GM19328 (cell line): ENCODE results near the gene EEF1AKMT4.

Experiments
- ATAC-seq: cut with Tn5 transposase; IDR thresholded peaks from one replicate; pipeline ENCODE4 v1.9.1; 2021; ENCODE audit warnings: mild to moderate bottlenecking, moderate library complexity; ENCODE audit not compliant: unreplicated experiment

EEF1AKMT4 gene

DNA sequence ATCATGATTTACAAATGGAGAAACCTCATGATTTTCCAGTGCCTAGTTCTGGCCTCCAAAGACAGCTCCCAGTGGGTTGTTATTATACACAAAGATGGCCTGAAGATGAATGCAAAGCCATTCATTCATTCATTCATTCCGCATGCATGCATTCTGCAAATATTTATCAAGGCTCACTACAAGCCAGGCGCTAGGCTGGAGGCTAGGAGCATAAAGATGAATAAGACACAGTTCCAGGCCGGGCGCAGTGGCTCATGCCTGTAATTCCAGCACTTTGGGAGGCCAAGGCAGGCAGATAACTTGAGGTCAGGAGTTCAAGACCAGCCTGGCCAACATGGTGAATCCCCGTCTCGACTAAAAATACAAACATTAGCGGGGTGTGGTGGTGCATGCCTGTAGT, 47.1 kb downstream of the EEF1AKMT4 start:
- no peak for ATAC-seq

DNA sequence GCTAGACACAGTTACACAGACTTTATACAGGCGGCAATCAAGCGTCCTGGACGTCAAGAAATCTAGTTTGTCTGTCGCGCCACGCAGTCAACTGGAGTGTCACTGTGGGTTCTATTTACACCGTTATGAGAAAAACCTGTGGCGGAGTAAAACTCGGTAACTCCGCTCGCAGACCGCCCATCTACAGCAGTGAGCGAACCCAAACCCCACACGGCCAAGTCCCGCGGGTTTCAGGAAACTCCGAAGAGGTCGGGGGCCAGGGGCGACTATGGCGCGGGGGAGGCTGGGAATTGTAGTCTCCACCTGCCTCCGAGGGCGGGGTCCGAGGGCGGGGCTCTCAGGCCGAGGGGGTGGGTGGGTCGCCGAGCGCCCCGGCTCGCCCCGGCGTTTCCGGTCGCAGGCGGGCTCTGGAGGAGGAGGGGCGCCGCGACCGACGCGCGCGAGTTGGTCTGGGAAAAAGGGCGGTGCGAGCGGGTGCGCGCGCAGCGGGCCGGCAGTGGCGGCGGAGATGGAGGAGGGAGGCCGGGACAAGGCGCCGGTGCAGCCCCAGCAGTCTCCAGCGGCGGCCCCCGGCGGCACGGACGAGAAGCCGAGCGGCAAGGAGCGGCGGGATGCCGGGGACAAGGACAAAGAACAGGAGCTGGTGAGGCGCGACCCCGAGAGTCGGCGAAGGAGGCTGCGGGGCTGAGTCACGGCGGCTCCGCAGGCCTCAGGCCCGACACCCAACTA, 49.5 kb downstream of the EEF1AKMT4 start, which contains the start of gene PSMD2:
TSS of gene PSMD2 (plus strand) at position 483 of the 729 bp plus-strand sequence. CDS start at position 509, 26 bp downstream.
- ATAC-seq = peak; percentile 93

DNA sequence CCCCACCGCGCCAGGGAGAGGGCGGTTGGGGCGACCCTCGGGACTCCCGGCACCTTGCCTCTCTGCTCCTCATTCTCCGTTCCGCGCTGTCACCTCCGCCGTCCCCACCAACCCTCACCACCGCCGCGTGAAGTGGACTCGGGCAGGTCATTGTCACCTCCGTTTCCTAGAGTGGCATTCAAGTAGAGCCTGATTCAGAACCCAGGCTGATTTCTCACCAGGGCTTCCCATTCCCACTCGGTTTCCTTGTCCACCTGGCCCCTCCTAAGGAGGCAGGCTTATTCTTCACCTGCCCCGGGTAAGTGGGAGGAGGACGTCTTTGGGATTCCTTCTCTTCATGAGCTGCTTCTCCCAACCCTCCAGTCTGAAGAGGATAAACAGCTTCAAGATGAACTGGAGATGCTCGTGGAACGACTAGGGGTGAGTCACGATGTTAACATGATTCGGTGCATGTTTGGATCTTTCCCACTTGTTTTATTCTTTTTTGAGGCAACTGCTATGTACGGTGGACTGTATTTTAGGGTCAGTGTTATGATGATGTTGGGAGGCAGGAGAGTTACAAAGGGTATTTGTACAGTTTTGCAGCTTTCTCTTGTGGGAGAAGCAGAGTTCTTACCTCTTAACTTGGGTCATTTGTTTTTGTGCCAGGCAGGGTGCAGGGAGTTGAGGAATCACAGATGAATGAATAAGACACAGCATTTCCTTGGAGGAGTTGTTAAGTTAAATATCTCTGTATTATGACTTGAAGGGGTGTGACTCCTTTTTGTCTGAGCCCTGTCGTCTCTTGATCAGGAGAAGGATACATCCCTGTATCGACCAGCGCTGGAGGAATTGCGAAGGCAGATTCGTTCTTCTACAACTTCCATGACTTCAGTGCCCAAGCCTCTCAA, 50.3 kb downstream of the EEF1AKMT4 start:
- no peak for ATAC-seq

DNA sequence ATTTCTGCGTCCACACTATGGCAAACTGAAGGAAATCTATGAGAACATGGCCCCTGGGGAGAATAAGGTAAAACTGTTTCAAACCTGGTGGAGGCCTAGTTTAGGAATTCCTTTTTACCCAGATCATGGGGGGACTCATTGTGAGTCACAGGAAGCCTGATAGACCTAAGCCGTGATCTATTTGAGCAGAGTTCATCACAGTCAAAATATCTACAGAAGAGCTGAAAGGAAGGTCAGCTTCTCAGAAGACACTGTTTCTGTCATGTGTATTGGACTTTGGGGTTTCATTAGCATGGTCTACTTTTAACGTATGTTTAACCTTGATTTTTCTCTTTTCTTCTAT, 50.9 kb downstream of the EEF1AKMT4 start:
- no peak for ATAC-seq

DNA sequence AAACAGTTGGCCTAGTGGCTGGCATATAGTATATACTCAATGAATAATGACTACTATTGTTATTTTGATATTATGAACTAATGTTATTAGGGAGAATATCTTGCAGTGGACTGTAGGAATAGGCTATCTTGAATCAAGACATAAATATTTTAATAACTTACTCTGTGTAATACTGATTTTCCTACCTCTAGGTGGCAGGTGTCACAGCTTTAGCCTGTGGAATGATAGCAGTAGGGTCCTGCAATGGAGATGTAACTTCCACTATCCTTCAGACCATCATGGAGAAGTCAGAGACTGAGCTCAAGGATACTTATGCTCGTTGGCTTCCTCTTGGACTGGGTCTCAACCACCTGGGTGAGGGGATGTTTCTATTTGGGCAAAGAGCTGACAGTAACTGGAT, 56.1 kb downstream of the EEF1AKMT4 start:
- no peak for ATAC-seq

DNA sequence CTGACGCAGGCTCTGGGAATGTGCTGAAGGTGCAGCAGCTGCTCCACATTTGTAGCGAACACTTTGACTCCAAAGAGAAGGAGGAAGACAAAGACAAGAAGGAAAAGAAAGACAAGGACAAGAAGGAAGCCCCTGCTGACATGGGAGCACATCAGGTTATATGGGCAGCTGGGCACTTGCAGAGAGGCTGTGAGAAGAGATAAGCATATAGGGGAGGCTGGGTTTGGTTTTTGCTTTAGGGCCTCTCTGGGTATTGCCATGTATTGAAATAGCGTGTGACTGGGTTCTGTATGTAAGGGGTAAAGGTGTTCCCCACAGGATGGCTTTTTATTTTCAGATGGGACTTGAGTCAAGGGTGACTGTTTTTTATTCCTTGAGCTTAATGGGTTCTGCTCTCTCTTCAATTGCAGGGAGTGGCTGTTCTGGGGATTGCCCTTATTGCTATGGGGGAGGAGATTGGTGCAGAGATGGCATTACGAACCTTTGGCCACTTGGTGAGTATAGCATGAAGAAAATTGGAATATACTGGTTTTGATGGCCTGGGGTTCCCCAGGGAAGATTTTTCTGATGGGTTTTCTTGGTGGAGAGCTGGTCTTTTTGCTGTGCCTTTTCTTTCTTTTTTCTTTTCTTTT, 57.0 kb downstream of the EEF1AKMT4 start:
- ATAC-seq = no peak

DNA sequence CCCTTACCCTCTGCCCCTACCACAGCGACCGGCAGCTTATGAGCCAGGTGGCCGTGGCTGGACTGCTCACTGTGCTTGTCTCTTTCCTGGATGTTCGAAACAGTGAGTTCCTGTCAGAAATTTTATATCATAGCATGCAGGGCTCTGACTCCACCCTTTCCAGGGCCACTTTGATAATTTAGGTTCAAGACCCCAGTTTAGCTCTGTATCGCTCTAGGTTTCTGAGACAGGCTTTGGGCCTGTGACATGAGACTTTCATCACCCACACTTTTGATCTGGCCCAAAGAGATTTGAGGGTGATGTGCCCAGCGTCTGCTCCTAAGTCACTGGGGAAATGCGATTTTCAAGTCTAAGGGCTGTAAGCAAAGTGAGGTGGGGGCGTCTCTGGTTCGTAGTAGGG, 58.4 kb downstream of the EEF1AKMT4 start:
- ATAC-seq = no peak
